ENCODE results near the gene LCE3E.
"Not testable (repeated sequence)": the region's sequence is repeated elsewhere in the genome, so short reads cannot be mapped to it uniquely, and the experiment has no call there.

LCE3E gene

DNA sequence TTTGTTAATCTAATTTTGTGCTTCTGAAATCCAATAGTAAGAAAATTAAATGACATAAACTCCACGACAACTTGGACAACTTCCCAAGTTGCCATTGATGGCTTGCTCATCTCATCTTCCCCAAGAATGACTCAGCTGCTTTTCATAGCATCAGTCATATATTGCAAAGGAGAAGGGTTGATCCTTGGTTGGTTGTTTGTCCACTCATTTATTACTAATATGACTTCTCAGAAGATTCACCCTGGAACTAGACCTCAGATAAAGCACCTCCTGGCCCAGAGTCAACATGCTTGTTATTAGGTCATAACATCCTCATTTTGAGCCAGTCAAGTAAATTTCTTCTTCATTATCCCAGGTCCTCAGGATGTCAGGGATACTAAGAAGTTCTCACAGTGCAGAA, 16.1 kb upstream of the LCE3E start:
- no peak for DNase-seq (ENCODE audit: low read depth)
- no peak overlapping the region for H3K4me3 ChIP-seq (ENCODE audit: low read depth, low read length)
- TF ChIP-seq MYC (IDR thresholded peaks at IDR 0.05; ENCODE audit: low read depth, low read length), result no peak
- TF ChIP-seq, protein P1, sequence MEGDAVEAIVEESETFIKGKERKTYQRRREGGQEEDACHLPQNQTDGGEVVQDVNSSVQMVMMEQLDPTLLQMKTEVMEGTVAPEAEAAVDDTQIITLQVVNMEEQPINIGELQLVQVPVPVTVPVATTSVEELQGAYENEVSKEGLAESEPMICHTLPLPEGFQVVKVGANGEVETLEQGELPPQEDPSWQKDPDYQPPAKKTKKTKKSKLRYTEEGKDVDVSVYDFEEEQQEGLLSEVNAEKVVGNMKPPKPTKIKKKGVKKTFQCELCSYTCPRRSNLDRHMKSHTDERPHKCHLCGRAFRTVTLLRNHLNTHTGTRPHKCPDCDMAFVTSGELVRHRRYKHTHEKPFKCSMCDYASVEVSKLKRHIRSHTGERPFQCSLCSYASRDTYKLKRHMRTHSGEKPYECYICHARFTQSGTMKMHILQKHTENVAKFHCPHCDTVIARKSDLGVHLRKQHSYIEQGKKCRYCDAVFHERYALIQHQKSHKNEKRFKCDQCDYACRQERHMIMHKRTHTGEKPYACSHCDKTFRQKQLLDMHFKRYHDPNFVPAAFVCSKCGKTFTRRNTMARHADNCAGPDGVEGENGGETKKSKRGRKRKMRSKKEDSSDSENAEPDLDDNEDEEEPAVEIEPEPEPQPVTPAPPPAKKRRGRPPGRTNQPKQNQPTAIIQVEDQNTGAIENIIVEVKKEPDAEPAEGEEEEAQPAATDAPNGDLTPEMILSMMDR (IDR thresholded peaks at IDR 0.05; ENCODE audit: low read depth, low read length), result no peak

- H3K4me3 ChIP-seq (ENCODE audit: low read depth, low read length), result no peak within 1 kb of the TSS
- no peak for DNase-seq (ENCODE audit: low read depth)
- TF ChIP-seq POLR2A (IDR thresholded peaks at IDR 0.05; ENCODE audit: extremely low read depth, insufficient read length) (no peak), MYC (IDR thresholded peaks at IDR 0.05; ENCODE audit: low read depth, low read length) (no peak)
- TF ChIP-seq, protein P1 (IDR thresholded peaks at IDR 0.05; ENCODE audit: low read depth, low read length), result no peak
- TF ChIP-seq, protein P2, sequence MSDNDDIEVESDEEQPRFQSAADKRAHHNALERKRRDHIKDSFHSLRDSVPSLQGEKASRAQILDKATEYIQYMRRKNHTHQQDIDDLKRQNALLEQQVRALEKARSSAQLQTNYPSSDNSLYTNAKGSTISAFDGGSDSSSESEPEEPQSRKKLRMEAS (IDR thresholded peaks at IDR 0.05; ENCODE audit: low read depth, low read length), result no peak
Measured at GRCh38 chr1:152580433-152580832, 13.9 kb upstream of the LCE3E start, which contains the start of gene LCE3D. LCE3D (minus strand) TSS chr1:152580516; CDS start chr1:152579936, 580 bp downstream.

- not testable (repeated sequence) for DNase-seq (ENCODE audit: low read depth); H3K4me3 ChIP-seq (ENCODE audit: low read depth, low read length)
Measured at GRCh38 chr1:152579526-152579925, 12.9 kb upstream of the LCE3E start.

GRCh38 chr1:152577168-152577567, 10.6 kb upstream of the LCE3E start:
- TF ChIP-seq, protein P1 (IDR thresholded peaks at IDR 0.05; ENCODE audit: low read depth, low read length), result no peak
- no peak for TF ChIP-seq MYC (IDR thresholded peaks at IDR 0.05; ENCODE audit: low read depth, low read length)
- TF ChIP-seq, protein P2 (IDR thresholded peaks at IDR 0.05; ENCODE audit: low read depth, low read length), result no peak
- no peak for TF ChIP-seq POLR2A (IDR thresholded peaks at IDR 0.05; ENCODE audit: extremely low read depth, insufficient read length)
- H3K4me3 ChIP-seq (ENCODE audit: low read depth, low read length), result no peak overlapping the region
- no peak for DNase-seq (ENCODE audit: low read depth)

DNA sequence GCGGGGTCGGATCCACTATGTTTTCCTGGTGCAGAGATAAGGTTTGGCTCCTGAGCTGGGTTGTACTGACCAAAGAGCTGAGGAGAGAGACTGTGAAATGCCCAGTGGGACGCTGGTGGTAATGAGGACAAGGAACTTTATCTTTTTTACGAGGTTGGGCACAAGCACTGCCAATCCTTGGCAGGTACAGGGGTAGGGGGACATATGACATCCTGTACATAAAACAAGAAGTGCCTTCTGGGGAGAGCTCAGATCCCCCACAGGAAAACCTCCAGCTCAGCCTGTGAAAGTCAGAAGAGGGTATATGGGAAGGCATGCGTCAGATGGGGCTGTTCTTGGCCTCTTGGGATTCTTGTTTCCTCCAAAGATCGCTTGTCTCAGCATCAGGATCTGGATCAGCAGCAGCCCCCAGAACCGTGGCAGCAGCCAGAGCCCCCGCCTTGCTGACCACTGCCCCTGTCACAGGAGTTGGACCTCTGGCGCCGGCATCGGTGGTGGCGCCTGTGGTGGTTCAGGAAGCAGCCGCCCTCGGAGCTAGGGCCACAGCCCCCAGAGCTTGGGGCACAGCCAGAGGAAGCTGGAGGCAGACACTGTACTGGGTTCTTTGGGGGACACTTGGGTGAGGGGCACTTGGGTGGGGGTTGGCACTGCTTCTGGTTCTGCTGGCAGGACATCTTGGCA, 905 bp downstream of the LCE3E start:
- no peak for DNase-seq (ENCODE audit: low read depth)
- TF ChIP-seq, protein P2 (IDR thresholded peaks at IDR 0.05; ENCODE audit: low read depth, low read length), result no peak
- TF ChIP-seq MYC (IDR thresholded peaks at IDR 0.05; ENCODE audit: low read depth, low read length) (no peak), POLR2A (IDR thresholded peaks at IDR 0.05; ENCODE audit: extremely low read depth, insufficient read length) (no peak)
- TF ChIP-seq, protein P1 (IDR thresholded peaks at IDR 0.05; ENCODE audit: low read depth, low read length), result no peak
- H3K4me3 ChIP-seq (ENCODE audit: low read depth, low read length), result no peak overlapping the region

DNA sequence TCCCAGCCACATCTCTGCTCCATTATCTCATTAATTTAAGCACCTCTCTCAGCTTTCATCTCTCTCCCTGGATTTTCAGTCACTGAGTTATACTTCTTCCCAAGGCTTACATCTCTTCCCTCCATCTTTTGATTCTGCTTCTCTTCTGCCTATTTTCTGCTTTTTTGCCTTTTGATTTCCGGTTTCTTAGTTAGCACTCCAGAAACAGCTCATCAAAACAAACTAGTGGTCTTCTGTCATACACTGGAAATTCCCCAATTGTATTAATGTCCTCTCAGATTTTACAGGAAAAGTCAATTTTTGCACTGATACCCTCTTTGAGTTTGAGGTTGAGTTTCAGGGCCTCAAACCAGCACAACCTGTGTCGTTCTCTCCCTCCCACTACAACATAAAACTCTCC, 1.5 kb downstream of the LCE3E start:
- no peak for DNase-seq (ENCODE audit: low read depth)
- TF ChIP-seq POLR2A (IDR thresholded peaks at IDR 0.05; ENCODE audit: extremely low read depth, insufficient read length) (no peak), MYC (IDR thresholded peaks at IDR 0.05; ENCODE audit: low read depth, low read length) (no peak)
- TF ChIP-seq, protein P1 (IDR thresholded peaks at IDR 0.05; ENCODE audit: low read depth, low read length), result no peak
- TF ChIP-seq, protein P2 (IDR thresholded peaks at IDR 0.05; ENCODE audit: low read depth, low read length), result no peak
- no peak overlapping the region for H3K4me3 ChIP-seq (ENCODE audit: low read depth, low read length)

- not testable (repeated sequence) for H3K4me3 ChIP-seq (ENCODE audit: low read depth, low read length)
Measured at GRCh38 chr1:152548358-152548757, 18.2 kb downstream of the LCE3E start.

More at GRCh38 chr1:152548358-152548757, 18.2 kb downstream of the LCE3E start:
- not testable (repeated sequence) for DNase-seq (ENCODE audit: low read depth)

All from NB4 (cell line).